ENCODE measurements around the gene POU2F3.

POU2F3 gene

DNA sequence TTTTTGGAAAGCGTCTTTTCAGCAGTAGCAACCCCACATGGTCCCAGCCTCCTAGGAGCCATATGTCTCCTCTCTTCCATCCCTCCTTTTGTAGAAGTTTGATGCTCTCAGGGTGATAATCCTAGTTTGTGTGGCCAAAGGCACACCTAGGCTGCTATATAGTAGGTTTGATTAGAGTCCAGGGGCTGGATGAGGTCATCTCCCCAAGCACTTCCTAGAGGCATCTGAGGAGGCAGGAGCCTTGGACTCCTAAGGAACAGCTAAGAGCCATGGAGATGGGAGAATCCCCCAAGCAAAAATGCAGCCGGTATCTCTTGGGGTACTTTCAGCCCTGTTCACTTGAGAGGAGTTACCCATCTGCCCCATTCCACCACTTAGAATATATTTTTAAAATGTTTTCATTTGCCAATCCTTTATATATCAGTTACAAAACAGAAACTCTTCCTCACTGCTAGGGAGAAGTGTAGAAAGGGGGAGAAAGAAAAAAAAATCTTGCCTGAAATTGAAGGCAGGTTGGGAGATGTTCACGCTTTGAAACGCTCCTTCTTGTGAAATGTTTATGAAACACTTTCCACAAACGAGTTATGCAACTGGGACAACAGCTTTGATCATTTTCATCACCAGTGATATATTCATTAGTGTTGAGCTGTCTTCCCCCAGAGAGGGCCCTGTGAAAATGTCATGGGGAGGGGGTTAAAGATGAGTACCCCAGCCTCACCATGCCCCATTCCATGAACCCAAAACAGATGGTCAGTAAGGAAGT is 53.3 kb downstream of the POU2F3 start:
- Mint-ChIP-seq H3K9me3 (ENCODE audit: low read depth) (no peaks in the 10 kb centered on the region), H3K4me1 (ENCODE audit: low read depth) (no peaks in the 10 kb centered on the region), H3K36me3 (no peaks in the 10 kb centered on the region), H3K27ac (no peak overlapping the region), H3K27me3 (peaks cover 16% of the 10 kb centered on the region), H3K4me3 (no peak overlapping the region)

GRCh38 chr11:120294096-120294495 is 54.2 kb downstream of the POU2F3 start:
- no peaks in the 10 kb centered on the region for H3K36me3 Mint-ChIP-seq
- H3K9me3 Mint-ChIP-seq (ENCODE audit: low read depth) = no peaks in the 10 kb centered on the region
- H3K27ac Mint-ChIP-seq = no peak overlapping the region
- H3K27me3 Mint-ChIP-seq = peaks cover 15% of the 10 kb centered on the region
- H3K4me1 Mint-ChIP-seq (ENCODE audit: low read depth) = no peaks in the 10 kb centered on the region
- no peak overlapping the region for H3K4me3 Mint-ChIP-seq

GRCh38 chr11:120295099-120295498 is 55.2 kb downstream of the POU2F3 start:
- Mint-ChIP-seq H3K27me3 (peaks cover 14% of the 10 kb centered on the region), H3K4me1 (ENCODE audit: low read depth) (no peaks in the 10 kb centered on the region), H3K4me3 (no peak overlapping the region), H3K9me3 (ENCODE audit: low read depth) (no peaks in the 10 kb centered on the region), H3K27ac (no peak overlapping the region), H3K36me3 (no peaks in the 10 kb centered on the region)

DNA sequence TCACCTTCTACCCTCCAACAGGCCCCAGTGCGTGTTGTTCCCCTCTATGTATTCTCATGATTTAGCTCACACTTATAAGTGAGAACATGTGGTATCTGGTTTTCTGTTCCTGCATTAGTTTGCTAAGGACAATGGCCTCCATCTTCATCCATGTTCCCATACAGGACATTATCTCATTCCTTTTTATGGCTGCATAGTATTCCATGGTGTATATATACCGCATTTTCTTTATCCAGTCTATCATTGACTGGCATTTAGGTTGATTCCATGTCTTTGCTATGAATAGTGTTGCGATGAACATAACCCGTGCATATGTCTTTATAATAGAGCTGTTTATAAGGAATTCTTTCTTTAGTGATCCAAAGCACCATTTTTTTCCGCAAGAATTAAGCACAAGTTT is 56.6 kb downstream of the POU2F3 start:
- Mint-ChIP-seq H3K36me3 (no peaks in the 10 kb centered on the region), H3K4me1 (ENCODE audit: low read depth) (no peaks in the 10 kb centered on the region), H3K27me3 (peaks cover 12% of the 10 kb centered on the region), H3K27ac (no peak overlapping the region), H3K9me3 (ENCODE audit: low read depth) (no peaks in the 10 kb centered on the region), H3K4me3 (no peak overlapping the region)

GRCh38 chr11:120298461-120298860 is 58.5 kb downstream of the POU2F3 start:
- no peaks in the 10 kb centered on the region for H3K9me3 Mint-ChIP-seq (ENCODE audit: low read depth)
- no peak overlapping the region for H3K27ac Mint-ChIP-seq
- peaks cover 8% of the 10 kb centered on the region for H3K27me3 Mint-ChIP-seq
- no peaks in the 10 kb centered on the region for H3K36me3 Mint-ChIP-seq
- H3K4me3 Mint-ChIP-seq = no peak overlapping the region
- H3K4me1 Mint-ChIP-seq (ENCODE audit: low read depth) = no peaks in the 10 kb centered on the region

- peaks cover 6% of the 10 kb centered on the region for H3K27me3 Mint-ChIP-seq
Observed at GRCh38 chr11:120302001-120302805, 62.3 kb downstream of the POU2F3 start.

DNA sequence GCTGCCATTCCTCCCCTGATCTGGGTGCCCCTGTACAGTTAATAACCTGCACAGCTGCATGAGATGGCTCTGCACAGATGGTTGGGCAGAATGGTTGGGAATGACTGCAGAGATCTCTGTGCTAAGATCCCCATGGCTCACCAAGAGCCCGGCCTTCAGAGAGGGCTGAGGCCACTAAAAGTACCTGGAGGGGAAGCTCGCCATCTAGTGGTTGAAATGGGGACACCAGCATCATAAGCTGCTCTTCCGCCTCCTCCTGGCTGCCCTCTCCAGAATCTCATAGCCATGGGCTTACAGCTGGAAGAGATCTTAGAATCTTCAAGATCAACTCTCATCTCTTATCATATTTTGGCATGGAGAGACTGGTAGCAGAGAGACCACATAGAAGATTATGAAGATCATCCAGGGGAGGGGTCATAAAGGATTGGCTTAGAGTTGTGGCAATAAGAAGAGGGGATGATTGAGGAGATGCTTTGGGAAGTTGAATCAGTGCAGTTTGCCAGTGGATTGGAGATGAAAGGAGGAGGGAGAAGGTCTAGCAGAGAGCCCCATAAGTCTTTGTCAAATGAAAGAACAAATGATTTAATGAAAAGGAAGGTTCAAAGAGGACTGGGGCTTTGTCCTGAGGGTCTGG is 63.2 kb downstream of the POU2F3 start:
- Mint-ChIP-seq H3K4me1 (ENCODE audit: low read depth) (no peaks in the 10 kb centered on the region), H3K9me3 (ENCODE audit: low read depth) (no peaks in the 10 kb centered on the region)

More at GRCh38 chr11:120302001-120302805, 62.3 kb downstream of the POU2F3 start:
- Mint-ChIP-seq H3K4me3 (no peak overlapping the region), H3K9me3 (ENCODE audit: low read depth) (no peaks in the 10 kb centered on the region), H3K27ac (no peak overlapping the region), H3K36me3 (no peaks in the 10 kb centered on the region), H3K4me1 (ENCODE audit: low read depth) (no peaks in the 10 kb centered on the region)

DNA sequence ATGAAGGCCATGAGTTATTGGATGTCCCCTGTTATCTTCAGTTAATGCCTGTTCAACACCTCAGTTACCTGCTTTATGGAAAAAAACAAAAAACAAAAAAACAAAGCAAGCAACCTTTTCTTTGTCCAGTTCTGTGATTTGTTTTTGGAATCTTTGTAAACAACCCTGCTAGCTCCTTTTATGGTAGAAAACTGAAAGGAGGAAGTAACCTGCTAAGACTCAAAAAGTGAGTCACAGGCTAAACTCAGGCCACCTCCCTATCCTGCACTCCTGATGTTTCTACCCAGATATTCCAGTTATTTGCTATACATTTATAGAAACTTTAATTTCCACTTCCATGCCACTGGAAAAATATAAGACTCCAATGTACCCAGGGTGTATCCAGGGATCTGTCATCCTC is 64.6 kb downstream of the POU2F3 start:
- H3K36me3 Mint-ChIP-seq = no peaks in the 10 kb centered on the region
- no peaks in the 10 kb centered on the region for H3K9me3 Mint-ChIP-seq (ENCODE audit: low read depth)
- H3K4me3 Mint-ChIP-seq = no peak overlapping the region
- no peak overlapping the region for H3K27ac Mint-ChIP-seq
- no peaks in the 10 kb centered on the region for H3K27me3 Mint-ChIP-seq
- no peaks in the 10 kb centered on the region for H3K4me1 Mint-ChIP-seq (ENCODE audit: low read depth)

More for the DNA sequence above, 63.2 kb downstream of the POU2F3 start:
- Mint-ChIP-seq H3K27ac (no peak overlapping the region), H3K27me3 (peaks cover 3% of the 10 kb centered on the region), H3K36me3 (no peaks in the 10 kb centered on the region), H3K4me3 (no peak overlapping the region)

- Mint-ChIP-seq H3K36me3 (no peaks in the 10 kb centered on the region), H3K27ac (no peak overlapping the region), H3K27me3 (no peaks in the 10 kb centered on the region)
Observed at GRCh38 chr11:120305286-120305685, 65.3 kb downstream of the POU2F3 start.

GRCh38 chr11:120306519-120307242 is 66.7 kb downstream of the POU2F3 start:
- Mint-ChIP-seq H3K27ac (no peak overlapping the region), H3K4me3 (no peak overlapping the region), H3K4me1 (ENCODE audit: low read depth) (no peaks in the 10 kb centered on the region), H3K36me3 (no peaks in the 10 kb centered on the region), H3K27me3 (no peaks in the 10 kb centered on the region), H3K9me3 (ENCODE audit: low read depth) (no peaks in the 10 kb centered on the region)

More at GRCh38 chr11:120305286-120305685, 65.3 kb downstream of the POU2F3 start:
- Mint-ChIP-seq H3K4me1 (ENCODE audit: low read depth) (no peaks in the 10 kb centered on the region), H3K4me3 (no peak overlapping the region), H3K9me3 (ENCODE audit: low read depth) (no peaks in the 10 kb centered on the region)

GRCh38 chr11:120307476-120307875 is 67.5 kb downstream of the POU2F3 start:
- H3K27ac Mint-ChIP-seq = no peak overlapping the region

GRCh38 chr11:120308081-120308480 is 68.1 kb downstream of the POU2F3 start:
- no peaks in the 10 kb centered on the region for H3K36me3 Mint-ChIP-seq
- H3K4me1 Mint-ChIP-seq (ENCODE audit: low read depth) = no peaks in the 10 kb centered on the region
- H3K27ac Mint-ChIP-seq = no peak overlapping the region
- H3K27me3 Mint-ChIP-seq = no peaks in the 10 kb centered on the region
- no peak overlapping the region for H3K4me3 Mint-ChIP-seq
- H3K9me3 Mint-ChIP-seq (ENCODE audit: low read depth) = no peaks in the 10 kb centered on the region

More at GRCh38 chr11:120307476-120307875, 67.5 kb downstream of the POU2F3 start:
- no peaks in the 10 kb centered on the region for H3K9me3 Mint-ChIP-seq (ENCODE audit: low read depth)
- H3K4me3 Mint-ChIP-seq = no peak overlapping the region
- no peaks in the 10 kb centered on the region for H3K27me3 Mint-ChIP-seq
- no peaks in the 10 kb centered on the region for H3K36me3 Mint-ChIP-seq
- no peaks in the 10 kb centered on the region for H3K4me1 Mint-ChIP-seq (ENCODE audit: low read depth)

- Mint-ChIP-seq H3K4me1 (ENCODE audit: low read depth) (no peaks in the 10 kb centered on the region), H3K36me3 (no peaks in the 10 kb centered on the region), H3K27ac (no peak overlapping the region), H3K9me3 (ENCODE audit: low read depth) (no peaks in the 10 kb centered on the region), H3K4me3 (no peak overlapping the region), H3K27me3 (no peaks in the 10 kb centered on the region)
Observed at GRCh38 chr11:120310870-120311269, 70.9 kb downstream of the POU2F3 start.

DNA sequence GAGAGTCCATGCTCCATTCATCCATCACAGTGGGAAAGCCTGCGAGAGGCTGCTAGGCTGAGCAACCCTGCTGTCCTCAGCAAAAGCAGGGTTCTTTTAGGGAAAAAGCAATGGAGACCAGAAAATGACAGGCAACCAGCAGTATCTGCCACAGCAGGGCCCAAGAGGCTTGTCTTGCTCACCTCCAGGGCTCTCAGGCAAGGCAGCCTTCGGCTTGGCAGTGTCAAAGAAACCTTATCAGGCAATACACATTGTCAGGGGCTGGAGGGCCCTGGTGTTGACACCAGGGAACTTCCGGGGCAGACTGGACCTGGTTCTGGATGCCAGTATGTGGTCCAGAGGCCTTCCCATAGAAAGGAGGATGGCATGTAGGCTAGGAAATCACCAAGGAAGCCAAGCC is 74.9 kb downstream of the POU2F3 start:
- H3K4me1 Mint-ChIP-seq (ENCODE audit: low read depth) = no peaks in the 10 kb centered on the region
- H3K4me3 Mint-ChIP-seq = no peak overlapping the region
- peaks cover 7% of the 10 kb centered on the region for H3K27me3 Mint-ChIP-seq
- H3K36me3 Mint-ChIP-seq = no peaks in the 10 kb centered on the region
- H3K27ac Mint-ChIP-seq = no peak overlapping the region
- no peaks in the 10 kb centered on the region for H3K9me3 Mint-ChIP-seq (ENCODE audit: low read depth)
